ENCODE data around the gene DEXI.
"Not testable (repeated sequence)": the region's sequence is repeated elsewhere in the genome, so short reads cannot be mapped to it uniquely, and the experiment has no call there.

Gene DEXI

GRCh38 chr16:10930755-10931093 is 11.5 kb downstream of the DEXI start:
- TF ChIP-seq ZFX (IDR thresholded peaks at IDR 0.05), result no peak
- TF ChIP-seq CTCF (conservative IDR thresholded peaks at IDR 0.05), result no peak
- no peak overlapping the region for H3K27ac ChIP-seq

DNA sequence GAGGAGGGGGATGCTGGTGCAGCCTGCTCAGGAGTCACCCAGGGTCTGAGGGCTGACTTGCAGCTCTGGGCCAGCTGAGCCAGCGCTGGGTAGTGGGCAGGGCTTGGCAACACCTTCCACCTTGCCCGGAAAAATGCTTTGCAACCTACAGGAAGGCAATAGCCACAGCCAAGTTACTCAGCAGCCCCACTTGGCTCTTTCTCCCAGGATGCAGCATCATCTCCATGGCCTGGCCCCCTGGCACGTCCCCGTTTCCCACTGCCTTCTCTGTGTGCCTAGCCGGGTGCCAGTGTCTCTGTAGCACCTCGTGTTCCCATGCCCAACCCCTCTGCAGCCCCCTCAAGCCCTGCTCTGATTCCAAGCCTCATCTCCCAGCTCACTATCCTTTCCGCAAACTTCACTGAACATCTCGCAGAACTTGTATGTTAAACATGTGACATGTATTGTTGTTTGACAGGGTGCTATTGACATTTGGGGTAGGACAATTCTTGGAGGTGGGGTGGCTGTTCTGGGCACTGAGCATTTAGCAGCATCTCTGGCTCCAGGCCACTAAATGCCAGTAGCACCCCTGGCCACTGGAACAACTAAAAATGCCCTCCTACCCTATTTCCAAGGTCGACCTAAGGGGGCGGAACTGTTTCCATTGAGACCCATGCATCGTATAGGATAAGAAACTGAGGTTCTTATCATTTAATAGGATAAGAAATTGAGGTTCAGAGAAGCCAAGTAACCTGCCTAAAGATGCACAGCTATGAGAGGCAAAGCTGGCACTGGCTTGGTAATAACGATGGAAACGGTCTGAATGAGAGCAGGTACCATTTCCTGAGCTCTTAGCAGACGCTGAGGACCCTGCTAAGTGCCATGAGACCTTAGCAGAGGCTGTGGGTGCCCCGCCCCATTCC is 12.2 kb downstream of the DEXI start:
- TF ChIP-seq ZFX (IDR thresholded peaks at IDR 0.05), result no peak
- TF ChIP-seq CTCF (conservative IDR thresholded peaks at IDR 0.05), result no peak
- no peak overlapping the region for H3K27ac ChIP-seq

DNA sequence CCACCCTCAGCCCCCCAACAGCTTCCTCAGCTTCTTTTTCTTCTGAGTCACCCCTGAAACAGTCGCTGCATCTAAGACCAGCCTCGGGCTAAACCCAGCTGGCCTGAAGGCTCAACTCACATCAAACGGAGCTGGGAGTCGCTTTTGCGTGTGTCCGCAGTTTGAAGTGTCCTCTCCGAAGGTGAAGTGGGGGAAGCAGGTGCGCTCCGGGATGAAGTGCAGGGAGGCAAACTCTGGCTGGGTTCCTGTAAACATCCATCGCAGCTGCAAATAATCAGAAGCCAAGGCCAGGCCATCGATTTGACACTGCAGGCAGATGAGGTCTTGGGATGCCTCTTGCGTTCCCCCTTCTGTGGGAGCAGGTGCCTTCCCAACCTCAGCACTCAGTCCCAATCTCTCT is 13.2 kb downstream of the DEXI start:
- H3K27ac ChIP-seq, result not testable (repeated sequence)

DNA sequence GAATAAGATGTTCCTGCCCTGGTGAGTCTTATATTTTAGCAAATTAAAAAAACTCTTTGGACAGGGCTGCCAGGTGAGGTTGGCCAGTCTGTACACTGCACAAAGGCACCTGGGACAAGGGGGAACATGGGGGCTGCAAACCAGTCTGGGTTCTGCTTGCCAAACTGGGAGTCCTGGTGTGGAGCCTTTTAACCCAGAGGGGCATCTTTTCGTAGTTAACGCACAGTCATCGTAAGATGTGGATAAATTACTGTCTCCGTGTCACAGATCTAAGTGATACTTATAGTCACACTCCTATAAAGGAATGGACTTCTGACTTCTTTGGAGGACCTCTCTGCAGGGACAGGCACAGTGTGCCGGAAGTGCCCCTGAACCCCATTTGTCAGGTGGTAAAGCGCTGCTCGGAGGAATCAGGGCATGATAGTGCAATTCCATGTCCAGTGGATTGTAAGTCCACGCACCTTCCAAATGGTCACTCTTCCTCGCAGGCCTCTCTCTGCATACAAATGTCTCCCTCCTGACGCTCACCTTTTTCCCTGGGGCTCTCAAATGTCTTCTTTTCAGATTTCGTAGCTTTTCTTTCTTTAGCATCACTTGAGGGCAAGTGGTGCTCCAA is 14.7 kb downstream of the DEXI start:
- no peak for TF ChIP-seq CTCF (conservative IDR thresholded peaks at IDR 0.05)
- no peak for TF ChIP-seq ZFX (IDR thresholded peaks at IDR 0.05)
- no peak overlapping the region for H3K27ac ChIP-seq

GRCh38 chr16:10926867-10927266 is 15.4 kb downstream of the DEXI start:
- TF ChIP-seq CTCF (conservative IDR thresholded peaks at IDR 0.05) (no peak), ZFX (IDR thresholded peaks at IDR 0.05) (no peak)
- H3K27ac ChIP-seq, result no peak overlapping the region

DNA sequence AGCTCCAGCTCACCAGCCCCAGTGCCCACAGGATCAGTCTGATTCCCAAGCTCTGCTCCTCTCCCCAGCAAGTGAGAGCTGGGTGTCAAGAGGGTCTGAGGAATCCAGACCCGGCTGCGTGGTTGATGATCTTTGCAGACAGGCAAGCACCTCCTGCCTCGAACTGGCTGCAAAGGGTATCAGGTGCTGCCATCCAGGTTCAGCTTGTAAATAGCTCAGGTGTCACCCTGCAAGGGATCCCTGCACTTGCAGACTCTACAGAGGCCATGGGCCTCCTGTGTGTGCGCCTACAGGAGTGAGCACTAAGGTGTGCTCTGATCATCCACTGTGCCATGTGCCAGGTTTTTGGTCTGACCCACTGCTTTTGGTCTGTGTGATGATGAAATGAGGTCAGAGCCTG is 16.2 kb downstream of the DEXI start:
- no peak overlapping the region for H3K27ac ChIP-seq
- no peak for TF ChIP-seq ZFX (IDR thresholded peaks at IDR 0.05)
- no peak for TF ChIP-seq CTCF (conservative IDR thresholded peaks at IDR 0.05)

DNA sequence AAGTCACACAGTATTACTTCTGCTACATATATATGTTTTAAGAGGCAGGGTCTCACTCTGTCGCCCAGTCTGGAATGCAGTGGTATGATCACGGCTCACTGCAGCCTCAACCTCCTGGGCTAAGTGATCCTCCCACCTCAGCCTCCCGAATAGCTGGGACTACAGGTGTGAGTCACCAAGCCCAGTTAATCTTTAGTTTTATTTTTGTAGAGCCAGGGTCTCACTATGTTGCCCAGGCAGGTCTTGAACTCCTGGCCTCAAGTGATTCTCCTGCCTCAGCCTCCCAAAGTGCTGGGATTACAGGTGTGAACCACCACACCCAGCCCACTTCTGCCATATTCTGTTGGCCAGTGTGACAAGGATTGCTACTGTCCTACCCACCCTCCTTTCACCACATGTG is 17.0 kb downstream of the DEXI start:
- not testable (repeated sequence) for H3K27ac ChIP-seq

DNA sequence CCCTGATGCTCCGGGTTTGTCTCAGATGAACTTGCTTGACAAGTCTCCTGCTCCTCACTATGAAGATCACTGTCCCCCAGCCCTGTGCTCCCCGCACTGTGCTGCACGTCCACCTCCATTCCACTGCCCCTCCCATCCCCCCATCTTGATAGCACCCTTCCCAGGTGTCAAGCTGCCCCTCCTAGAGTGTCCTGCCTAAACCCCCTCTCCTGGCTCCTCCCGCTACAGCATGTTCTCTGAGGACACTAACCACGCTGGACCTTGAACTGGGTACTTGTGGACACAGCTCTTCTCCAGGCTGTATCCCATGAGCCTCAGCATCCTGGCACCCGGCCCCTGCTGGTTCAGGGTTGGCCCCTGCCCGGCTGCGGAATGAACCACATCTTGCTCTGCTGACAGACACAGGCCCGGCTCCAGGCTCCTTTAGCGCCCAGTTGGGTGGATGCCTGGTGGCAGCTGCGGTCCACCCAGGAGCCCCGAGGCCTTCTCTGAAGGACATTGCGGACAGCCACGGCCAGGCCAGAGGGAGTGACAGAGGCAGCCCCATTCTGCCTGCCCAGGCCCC is 18.5 kb downstream of the DEXI start:
- TF ChIP-seq CTCF (conservative IDR thresholded peaks at IDR 0.05) (no peak), ZFX (IDR thresholded peaks at IDR 0.05) (no peak)
- H3K27ac ChIP-seq, result no peak overlapping the region
